WERI-Rb-1 (cell line): Measurements from ENCODE around the gene TBATA.

ENCODE experiments used
- DNase-seq: peaks from one replicate; pipeline ENCODE4 v3.0.0-alpha.2; 2020
- H3K27ac ChIP-seq: fragments of 250-450 bp; sonication (Bioruptor Pico); 2 replicates; pipeline ENCODE4 v1.5.1; 2020; ENCODE audit warnings: mild to moderate bottlenecking, moderate library complexity
- H3K27me3 ChIP-seq: fragments of 250-450 bp; sonication (Bioruptor Pico); 2 replicates; pipeline ENCODE4 v1.5.1; 2021; ENCODE audit warnings: mild to moderate bottlenecking, low read depth, moderate library complexity; ENCODE audit not compliant: insufficient read depth, severe bottlenecking
- H3K36me3 ChIP-seq: fragments of 250-450 bp; sonication (Bioruptor Pico); 2 replicates; pipeline ENCODE4 v1.5.1; 2020; ENCODE audit warnings: mild to moderate bottlenecking, moderate library complexity
- H3K4me3 ChIP-seq: 2 replicates; pipeline ENCODE4 v1.5.1; 2011; ENCODE audit warnings: low read depth, mild to moderate bottlenecking, control low read depth, low read length
- H3K9me3 ChIP-seq: fragments of 250-450 bp; sonication (Bioruptor Pico); 2 replicates; pipeline ENCODE4 v1.5.1; 2021; ENCODE audit warnings: mild to moderate bottlenecking, moderate library complexity; ENCODE audit not compliant: severe bottlenecking
- TF ChIP-seq, protein P1 (sequence below): IDR thresholded peaks from 2 replicates; pipeline ENCODE4 v1.5.1; 2011; ENCODE audit warnings: low read depth, mild to moderate bottlenecking, control low read depth, inconsistent platforms, low read length

The TBATA gene

DNA sequence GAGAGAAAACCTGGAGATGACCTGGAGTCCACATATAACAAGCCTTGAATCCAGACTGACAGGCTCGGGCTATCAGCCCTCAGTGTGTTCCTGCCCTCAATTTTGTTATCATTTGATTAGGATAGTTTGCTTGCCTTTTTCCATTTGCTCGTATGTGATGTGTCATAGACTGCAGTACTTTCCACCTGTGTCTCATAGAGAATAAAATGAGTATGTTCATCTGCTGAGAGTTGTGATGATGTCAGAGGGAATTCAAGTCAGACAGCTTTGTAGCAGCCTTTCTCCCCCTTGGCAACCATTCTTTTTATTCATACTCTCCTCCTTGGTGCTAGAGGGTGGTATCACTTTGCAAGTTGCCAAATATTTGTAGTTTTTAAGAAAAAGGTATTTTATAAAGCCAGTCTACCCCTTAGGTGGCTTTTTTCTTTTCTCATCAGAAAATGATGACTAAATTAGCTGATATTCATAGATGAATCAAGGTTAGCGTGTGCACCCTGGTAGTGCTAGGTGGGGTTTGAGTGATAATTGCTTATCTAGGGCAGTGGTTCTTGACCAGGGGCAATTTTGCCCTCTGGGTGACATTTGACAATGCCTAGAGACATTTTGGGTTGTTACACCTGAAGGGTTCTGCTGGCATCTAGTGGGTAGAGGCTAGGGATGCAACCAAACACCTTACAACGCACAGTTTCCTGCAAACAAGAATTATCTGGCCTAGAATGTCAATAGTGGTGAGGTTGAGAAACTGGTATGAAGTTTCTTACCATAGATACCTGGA, 36.0 kb upstream of the TBATA start:
- no peak for DNase-seq
- TF ChIP-seq, protein P1, sequence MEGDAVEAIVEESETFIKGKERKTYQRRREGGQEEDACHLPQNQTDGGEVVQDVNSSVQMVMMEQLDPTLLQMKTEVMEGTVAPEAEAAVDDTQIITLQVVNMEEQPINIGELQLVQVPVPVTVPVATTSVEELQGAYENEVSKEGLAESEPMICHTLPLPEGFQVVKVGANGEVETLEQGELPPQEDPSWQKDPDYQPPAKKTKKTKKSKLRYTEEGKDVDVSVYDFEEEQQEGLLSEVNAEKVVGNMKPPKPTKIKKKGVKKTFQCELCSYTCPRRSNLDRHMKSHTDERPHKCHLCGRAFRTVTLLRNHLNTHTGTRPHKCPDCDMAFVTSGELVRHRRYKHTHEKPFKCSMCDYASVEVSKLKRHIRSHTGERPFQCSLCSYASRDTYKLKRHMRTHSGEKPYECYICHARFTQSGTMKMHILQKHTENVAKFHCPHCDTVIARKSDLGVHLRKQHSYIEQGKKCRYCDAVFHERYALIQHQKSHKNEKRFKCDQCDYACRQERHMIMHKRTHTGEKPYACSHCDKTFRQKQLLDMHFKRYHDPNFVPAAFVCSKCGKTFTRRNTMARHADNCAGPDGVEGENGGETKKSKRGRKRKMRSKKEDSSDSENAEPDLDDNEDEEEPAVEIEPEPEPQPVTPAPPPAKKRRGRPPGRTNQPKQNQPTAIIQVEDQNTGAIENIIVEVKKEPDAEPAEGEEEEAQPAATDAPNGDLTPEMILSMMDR = no peak
- Histone ChIP-seq H3K27ac (no peak overlapping the region), H3K36me3 (peaks cover 63% of the 10 kb centered on the region), H3K27me3 (no peaks in the 10 kb centered on the region), H3K9me3 (no peaks in the 10 kb centered on the region), H3K4me3 (no peak overlapping the region)

GRCh38 chr10:70816220-70816894, 31.2 kb upstream of the TBATA start:
- H3K27me3 ChIP-seq = no peaks in the 10 kb centered on the region
- TF ChIP-seq, protein P1 = no peak
- peak overlapping the region; percentile 60 for H3K4me3 ChIP-seq
- DNase-seq = peak; percentile 76
- H3K36me3 ChIP-seq = peaks cover 38% of the 10 kb centered on the region
- peak overlapping the region; percentile 89 for H3K27ac ChIP-seq
- H3K9me3 ChIP-seq = no peaks in the 10 kb centered on the region

GRCh38 chr10:70815504-70816219, 30.5 kb upstream of the TBATA start, which contains the start of gene SGPL1:
Gene SGPL1 (plus strand): TSS chr10:70815948. CDS start chr10:70816854, 906 bp downstream.
- DNase-seq = peak; percentile 84
- TF ChIP-seq, protein P1 = peak; percentile 92
- H3K27ac ChIP-seq = peak within 1 kb of the TSS; percentile 89

GRCh38 chr10:70814126-70814525, 28.9 kb upstream of the TBATA start:
- Histone ChIP-seq H3K36me3 (peaks cover 21% of the 10 kb centered on the region), H3K9me3 (no peaks in the 10 kb centered on the region), H3K27ac (no peak overlapping the region), H3K4me3 (no peak overlapping the region), H3K27me3 (no peaks in the 10 kb centered on the region)
- no peak for DNase-seq
- TF ChIP-seq, protein P1 = no peak

More at GRCh38 chr10:70815504-70816219, 30.5 kb upstream of the TBATA start, which contains the start of gene SGPL1:
- H3K9me3 ChIP-seq = no peaks in the 10 kb centered on the region
- peaks cover 33% of the 10 kb centered on the region for H3K36me3 ChIP-seq
- H3K4me3 ChIP-seq = peak within 1 kb of the TSS; percentile 60
- H3K27me3 ChIP-seq = no peaks in the 10 kb centered on the region

DNA sequence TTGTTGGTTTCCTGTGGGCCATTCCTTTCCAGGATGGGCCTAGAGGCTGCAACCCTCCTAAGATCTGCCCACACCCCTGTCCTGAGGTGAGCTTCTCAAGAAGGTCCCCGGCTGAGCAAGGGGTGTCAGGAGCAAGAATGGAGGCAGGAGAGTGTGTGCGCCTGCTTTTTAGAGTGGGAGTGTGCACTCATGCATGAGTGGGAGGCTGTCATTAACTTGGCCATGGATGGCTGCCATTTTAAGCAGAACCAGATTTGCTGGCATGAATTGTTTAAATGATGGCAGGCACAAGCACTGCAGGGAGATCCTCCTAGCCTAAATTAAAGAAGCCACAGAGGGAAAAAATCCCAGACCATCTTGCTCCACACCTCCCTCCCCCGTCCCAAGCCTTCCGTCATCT, 27.6 kb upstream of the TBATA start:
- Histone ChIP-seq H3K4me3 (no peak overlapping the region), H3K36me3 (peaks cover 9% of the 10 kb centered on the region), H3K27ac (no peak overlapping the region), H3K9me3 (no peaks in the 10 kb centered on the region), H3K27me3 (no peaks in the 10 kb centered on the region)
- no peak for DNase-seq
- TF ChIP-seq, protein P1 = no peak
